MCF 10A (cell line): ENCODE results near the gene HPSE. TPM values are rescaled to one million over a fixed set of nuclear protein-coding genes. Genes with fewer than 3 reads are reported as not detected.
A peak's percentile ranks its signal among the peaks of the same experiment; 100 is the strongest.
"Not testable (repeated sequence)": the region's sequence is repeated elsewhere in the genome, so short reads cannot be mapped to it uniquely, and the experiment has no call there.

ENCODE experiments used
- BruUV-seq: library from RNA; stranded (reverse); fragments of 400-500 nt; replicated peaks from 2 replicates; lab custom pipeline; 2021; lab: Mats Ljungman, UMichigan
- CTCF ChIA-PET: fragments of 300-600 bp; sonication (Branson Sonifier 250); formaldehyde crosslinking; extraction: SDS; loops from one replicate; lab custom pipeline; 2021; ENCODE audit warnings: antibody characterized with exemption, inconsistent platforms; lab: Yijun Ruan, JAX
- POLR2A ChIA-PET: fragments of 300-600, 350-650 bp; sonication (Branson Sonifier 250); formaldehyde crosslinking; extraction: SDS; loops from one replicate; lab custom pipeline; 2020; ENCODE audit warnings: antibody characterized with exemption, inconsistent platforms; lab: Yijun Ruan, JAX
- DNase-seq: peaks from one replicate; pipeline ENCODE4 v3.0.0-alpha.2; 2018; ENCODE audit not compliant: unreplicated experiment
- H3K27ac Mint-ChIP-seq: one replicate; pipeline ENCODE4 v1.8.0; 2022; ENCODE audit warnings: mild to moderate bottlenecking, low read depth, mixed read lengths; ENCODE audit not compliant: unreplicated experiment
- H3K27me3 Mint-ChIP-seq: one replicate; pipeline ENCODE4 v1.8.0; 2022; ENCODE audit warnings: mixed read lengths; ENCODE audit not compliant: insufficient read depth, unreplicated experiment
- H3K36me3 Mint-ChIP-seq: one replicate; pipeline ENCODE4 v1.8.0; 2022; ENCODE audit warnings: mild to moderate bottlenecking, moderate library complexity, mixed read lengths; ENCODE audit not compliant: insufficient read depth, unreplicated experiment
- H3K4me1 Mint-ChIP-seq: one replicate; pipeline ENCODE4 v1.8.0; 2022; ENCODE audit warnings: mixed read lengths; ENCODE audit not compliant: insufficient read depth, unreplicated experiment
- H3K4me3 Mint-ChIP-seq: one replicate; pipeline ENCODE4 v1.8.0; 2022; ENCODE audit warnings: mild to moderate bottlenecking, moderate library complexity, mixed read lengths; ENCODE audit not compliant: unreplicated experiment
- H3K9me3 Mint-ChIP-seq: one replicate; pipeline ENCODE4 v1.8.0; 2022; ENCODE audit warnings: mixed read lengths; ENCODE audit not compliant: unreplicated experiment
- CTCF ChIP-seq: fragments of 200-600 bp; IDR thresholded peaks from one replicate; pipeline ENCODE4 v1.8.0; 2022; ENCODE audit warnings: antibody characterized with exemption, mild to moderate bottlenecking; ENCODE audit not compliant: unreplicated experiment
- intact Hi-C: fragments of 100-400 bp; cut with micrococcal nuclease; formaldehyde crosslinking; loops from 2 replicates; pipeline ENCODE4 v1.14.1; 2022
- total RNA-seq: library from RNA; stranded (reverse); gene quantifications from 2 replicates; pipeline ENCODE4 v1.2.3, GENCODE V29; 2022

Gene HPSE
- total RNA-seq, 1 experiment from 2014 or later: 5.5 TPM

- Mint-ChIP-seq H3K4me1 (peaks cover 18% of the 10 kb centered on the region), H3K27me3 (no peaks in the 10 kb centered on the region), H3K4me3 (no peak overlapping the region), H3K27ac (no peak overlapping the region), H3K36me3 (peaks cover 5% of the 10 kb centered on the region), H3K9me3 (no peaks in the 10 kb centered on the region)
- DNase-seq: no peak
- CTCF ChIA-PET: interaction anchor here (0.6 kb wide), 1 partner anchor 64 kb away, joined by 3 read pairs; no protein-coding TSS in a partner anchor
- TF ChIP-seq CTCF: no peak
- intact Hi-C loops: no loop called here
- no TSS peak for BruUV-seq
- POLR2A ChIA-PET: no interaction called here
Observed at GRCh38 chr4:83331956-83332355, 2.7 kb downstream of the HPSE start.

GRCh38 chr4:83329521-83330110 lies 5.0 kb downstream of the HPSE start:
- Mint-ChIP-seq H3K4me1 (peaks cover 9% of the 10 kb centered on the region), H3K36me3 (peaks cover 5% of the 10 kb centered on the region), H3K9me3 (no peaks in the 10 kb centered on the region), H3K4me3 (no peak overlapping the region), H3K27ac (no peak overlapping the region), H3K27me3 (no peaks in the 10 kb centered on the region)
- no TSS peak for BruUV-seq
- intact Hi-C loops: no loop called here
- DNase-seq: peak; percentile 56
- ChIA-PET CTCF (no interaction called here), POLR2A (interaction anchor here (0.6 to 1.3 kb wide), 3 partner anchors 10 to 1446 kb away, joined by 3 to 4 read pairs (median 4); no protein-coding TSS in a partner anchor)
- TF ChIP-seq CTCF: no peak

GRCh38 chr4:83328521-83329187 lies 6.0 kb downstream of the HPSE start:
- ChIA-PET POLR2A (interaction anchor here (0.6 kb wide), 1 partner anchor 1446 kb away, joined by 4 read pairs; no protein-coding TSS in a partner anchor), CTCF (no interaction called here)
- no TSS peak for BruUV-seq
- no peak overlapping the region for H3K27ac Mint-ChIP-seq
- no peak for TF ChIP-seq CTCF
- DNase-seq: no peak
- H3K4me3 Mint-ChIP-seq: no peak overlapping the region
- intact Hi-C loops: no loop called here
- H3K4me1 Mint-ChIP-seq: peaks cover 9% of the 10 kb centered on the region
- no peaks in the 10 kb centered on the region for H3K27me3 Mint-ChIP-seq
- peaks cover 5% of the 10 kb centered on the region for H3K36me3 Mint-ChIP-seq
- no peaks in the 10 kb centered on the region for H3K9me3 Mint-ChIP-seq

- Mint-ChIP-seq H3K4me3 (no peak overlapping the region), H3K27ac (no peak overlapping the region), H3K36me3 (peaks cover 5% of the 10 kb centered on the region), H3K27me3 (no peaks in the 10 kb centered on the region), H3K4me1 (peaks cover 9% of the 10 kb centered on the region), H3K9me3 (no peaks in the 10 kb centered on the region)
- intact Hi-C loops: no loop called here
- BruUV-seq: no TSS peak
- no peak for DNase-seq
- no peak for TF ChIP-seq CTCF
- ChIA-PET POLR2A (interaction anchor here (0.6 to 1.2 kb wide), 2 partner anchors 14 to 129 kb away, joined by 3 to 5 read pairs; partner anchors contain the start of genes HELQ and MRPS18C), CTCF (interaction anchor here (0.6 to 0.9 kb wide), 2 partner anchors 106 to 132 kb away, joined by 3 read pairs; no protein-coding TSS in a partner anchor)
Observed at GRCh38 chr4:83326546-83326945, 8.1 kb downstream of the HPSE start.

GRCh38 chr4:83325306-83325705 lies 9.3 kb downstream of the HPSE start:
- POLR2A ChIA-PET: not testable (repeated sequence)
- peaks cover 11% of the 10 kb centered on the region for H3K36me3 Mint-ChIP-seq
- CTCF ChIA-PET: interaction anchor here (0.5 kb wide), 1 partner anchor 251 kb away, joined by 3 read pairs; no protein-coding TSS in a partner anchor

More at GRCh38 chr4:83325306-83325705, 9.3 kb downstream of the HPSE start:
- H3K4me3 Mint-ChIP-seq, H3K27ac Mint-ChIP-seq, H3K27me3 Mint-ChIP-seq, H3K4me1 Mint-ChIP-seq, H3K9me3 Mint-ChIP-seq, BruUV-seq, intact Hi-C loops, DNase-seq: not testable (repeated sequence)
